Peyer's patch (tissue), 4 donors: ENCODE measurements around the gene VMA21. TPM values are rescaled to one million over a fixed set of nuclear protein-coding genes. Genes with fewer than 3 reads are reported as not detected.

ENCODE experiments used
- DNase-seq, 3 donors: peaks; one replicate each; pipeline ENCODE4 v3.0.0-alpha.2; 2017 to 2019
- H3K27ac ChIP-seq, 4 donors: fragments of 200-600 bp; sonication (generic); one replicate each; pipeline ENCODE4 v1.5.1; 2016 to 2019
- H3K27me3 ChIP-seq, 2 donors: fragments of 200-600 bp; sonication (generic); one replicate each; pipeline ENCODE4 v1.5.1; 2019
- H3K36me3 ChIP-seq, 3 donors: fragments of 200-600 bp; sonication (generic); one replicate each; pipeline ENCODE4 v1.5.1; 2016 to 2019
- H3K4me1 ChIP-seq, 4 donors: fragments of 200-600 bp; sonication (generic); one replicate each; pipeline ENCODE4 v1.5.1; 2016 to 2019
- H3K4me3 ChIP-seq, 4 donors: fragments of 200-600 bp; sonication (generic); 1 replicate in 3 of 4; 2 replicates in 1 of 4; pipeline ENCODE4 v1.5.1; 2016 to 2019; ENCODE audit warnings: mild to moderate bottlenecking in 1 of 4
- H3K9me3 ChIP-seq, 4 donors: fragments of 200-600 bp; sonication (generic); one replicate each; pipeline ENCODE4 v1.5.1; 2016 to 2019; ENCODE audit warnings: mild to moderate bottlenecking in 1 of 4
- POLR2A ChIP-seq, 2 donors: fragments of 450-650 bp; IDR thresholded peaks; one replicate each; pipeline ENCODE4 v1.5.1; 2017; ENCODE audit warnings: antibody characterized with exemption in 2 of 2, mild to moderate bottlenecking in 2 of 2, moderate library complexity in 2 of 2
- total RNA-seq, 4 donors: library from RNA; depleted of rRNA; stranded (reverse); fragments of >200 nt; gene quantifications; one replicate each; pipeline ENCODE4 v1.1.0, GENCODE V29; 2016
- TF ChIP-seq, protein P1 (sequence below), 6 experiments: fragments of 450-650 bp in 4 of 6; fragments of 200-600 bp in 2 of 6; sonication (generic) in 1 of 6; IDR thresholded peaks; one replicate each; pipeline ENCODE4 v1.5.1; 2017 to 2019; ENCODE audit warnings: antibody characterized with exemption in 6 of 6, mild to moderate bottlenecking in 3 of 6, moderate library complexity in 1 of 6

Gene VMA21
- total RNA-seq, 4 donors from 2014 or later: 7.2 to 19.0 (median 13.6) TPM

DNA sequence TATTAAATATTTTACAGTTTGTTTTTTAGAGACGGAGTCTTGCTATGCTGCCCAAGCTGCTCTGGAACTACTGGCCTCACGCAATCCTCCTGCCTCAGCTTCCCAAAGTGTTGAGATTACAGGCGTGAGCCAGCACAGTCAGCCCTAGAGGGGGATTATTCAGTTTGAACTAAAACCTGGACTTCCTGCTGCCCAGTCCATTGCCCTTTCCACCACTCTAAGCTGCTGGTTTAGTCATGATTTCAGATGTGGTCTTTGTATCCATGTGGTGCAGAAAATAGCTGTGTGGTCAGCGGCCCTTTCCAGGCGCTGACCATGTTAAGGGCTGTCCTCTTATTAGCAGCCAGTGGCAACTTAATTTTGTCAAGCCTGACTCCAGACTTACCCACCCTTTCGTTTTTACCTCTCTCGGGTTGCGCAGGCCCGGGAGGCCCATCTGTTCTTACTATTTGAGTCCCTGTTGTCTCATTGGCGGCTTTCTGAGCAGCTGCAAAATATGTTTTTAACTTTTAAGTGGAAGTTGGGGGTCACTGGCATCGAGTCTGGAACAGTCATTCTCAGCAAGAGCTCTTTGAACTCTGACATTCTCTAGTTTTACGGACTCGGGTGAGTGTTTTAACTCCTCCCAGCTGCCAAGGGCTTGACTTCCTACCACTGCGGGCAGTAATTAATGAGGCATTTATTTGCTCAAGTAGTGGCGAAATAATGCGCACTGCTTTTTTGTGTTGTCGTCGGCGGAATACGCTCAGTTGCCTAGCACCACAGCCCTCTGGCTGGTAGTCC, 773 bp upstream of the VMA21 start:
- Histone ChIP-seq H3K36me3 (no peaks in the 10 kb centered on the region), H3K4me1 (peaks cover 0 to 7% (median 0%) of the 10 kb centered on the region in 4 donors), H3K27me3 (no peaks in the 10 kb centered on the region), H3K4me3 (peak overlapping the region; percentile 61 to 85 (median 70)), H3K27ac (peak overlapping the region; percentile 87 to 96 (median 93)), H3K9me3 (no peaks in the 10 kb centered on the region)
- TF ChIP-seq, protein P1, sequence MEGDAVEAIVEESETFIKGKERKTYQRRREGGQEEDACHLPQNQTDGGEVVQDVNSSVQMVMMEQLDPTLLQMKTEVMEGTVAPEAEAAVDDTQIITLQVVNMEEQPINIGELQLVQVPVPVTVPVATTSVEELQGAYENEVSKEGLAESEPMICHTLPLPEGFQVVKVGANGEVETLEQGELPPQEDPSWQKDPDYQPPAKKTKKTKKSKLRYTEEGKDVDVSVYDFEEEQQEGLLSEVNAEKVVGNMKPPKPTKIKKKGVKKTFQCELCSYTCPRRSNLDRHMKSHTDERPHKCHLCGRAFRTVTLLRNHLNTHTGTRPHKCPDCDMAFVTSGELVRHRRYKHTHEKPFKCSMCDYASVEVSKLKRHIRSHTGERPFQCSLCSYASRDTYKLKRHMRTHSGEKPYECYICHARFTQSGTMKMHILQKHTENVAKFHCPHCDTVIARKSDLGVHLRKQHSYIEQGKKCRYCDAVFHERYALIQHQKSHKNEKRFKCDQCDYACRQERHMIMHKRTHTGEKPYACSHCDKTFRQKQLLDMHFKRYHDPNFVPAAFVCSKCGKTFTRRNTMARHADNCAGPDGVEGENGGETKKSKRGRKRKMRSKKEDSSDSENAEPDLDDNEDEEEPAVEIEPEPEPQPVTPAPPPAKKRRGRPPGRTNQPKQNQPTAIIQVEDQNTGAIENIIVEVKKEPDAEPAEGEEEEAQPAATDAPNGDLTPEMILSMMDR (IDR thresholded peaks at IDR 0.05): no peak
- no peak for TF ChIP-seq POLR2A (IDR thresholded peaks at IDR 0.05)
- peak in 2 of 3 donors; percentile 45 to 54 for DNase-seq

DNA sequence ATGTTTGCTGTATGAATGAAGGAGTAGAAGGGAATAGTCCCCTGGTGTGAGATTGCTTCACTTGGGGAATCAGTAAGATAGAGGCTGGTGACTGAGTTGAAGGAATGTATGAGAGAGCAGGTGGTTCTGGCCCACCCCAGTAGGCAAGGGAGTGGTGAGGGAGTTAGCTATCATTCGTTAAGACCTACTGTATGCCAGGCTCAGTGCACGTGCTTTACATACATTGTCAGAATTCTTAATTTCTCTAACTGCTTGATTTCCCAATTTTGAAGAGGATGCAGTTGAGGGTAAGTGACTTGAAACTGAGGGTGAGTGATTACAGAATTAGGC, 700 bp downstream of the VMA21 start:
- DNase-seq: no peak
- no peak for TF ChIP-seq POLR2A (IDR thresholded peaks at IDR 0.05)
- TF ChIP-seq, protein P1 (IDR thresholded peaks at IDR 0.05): no peak
- peak overlapping the region; percentile 61 to 85 (median 70) for H3K4me3 ChIP-seq
- H3K27ac ChIP-seq: peak overlapping the region; percentile 87 to 96 (median 93)
- no peaks in the 10 kb centered on the region for H3K27me3 ChIP-seq
- peaks cover 0 to 7% (median 0%) of the 10 kb centered on the region in 4 donors for H3K4me1 ChIP-seq
- no peaks in the 10 kb centered on the region for H3K9me3 ChIP-seq
- no peaks in the 10 kb centered on the region for H3K36me3 ChIP-seq

DNA sequence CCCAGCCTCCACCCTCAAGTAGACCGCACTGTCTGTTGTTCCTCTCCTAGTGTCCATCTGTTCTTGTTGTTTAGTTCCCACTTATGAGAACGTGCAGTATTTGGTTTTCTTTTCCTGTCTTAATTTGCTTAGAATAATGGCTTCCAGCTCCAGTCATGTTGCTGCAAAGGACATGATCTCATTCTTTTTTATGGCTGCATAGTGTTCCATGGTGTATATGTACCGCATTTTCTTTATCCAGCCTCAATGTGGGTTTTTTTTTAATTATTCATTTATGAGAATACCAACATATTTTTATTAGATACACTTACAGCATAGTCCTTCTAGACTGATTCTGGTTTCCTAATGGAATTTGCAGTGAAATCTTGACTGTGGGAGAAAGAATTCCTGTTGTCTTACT, 1.3 kb downstream of the VMA21 start:
- TF ChIP-seq POLR2A (IDR thresholded peaks at IDR 0.05): no peak
- TF ChIP-seq, protein P1 (IDR thresholded peaks at IDR 0.05): no peak
- Histone ChIP-seq H3K27ac (no peak overlapping the region), H3K4me3 (peak overlapping the region in 1 of 4 donors; percentile 85), H3K9me3 (no peaks in the 10 kb centered on the region), H3K27me3 (no peaks in the 10 kb centered on the region), H3K4me1 (peaks cover 0 to 7% (median 0%) of the 10 kb centered on the region in 4 donors), H3K36me3 (no peaks in the 10 kb centered on the region)
- DNase-seq: no peak

DNA sequence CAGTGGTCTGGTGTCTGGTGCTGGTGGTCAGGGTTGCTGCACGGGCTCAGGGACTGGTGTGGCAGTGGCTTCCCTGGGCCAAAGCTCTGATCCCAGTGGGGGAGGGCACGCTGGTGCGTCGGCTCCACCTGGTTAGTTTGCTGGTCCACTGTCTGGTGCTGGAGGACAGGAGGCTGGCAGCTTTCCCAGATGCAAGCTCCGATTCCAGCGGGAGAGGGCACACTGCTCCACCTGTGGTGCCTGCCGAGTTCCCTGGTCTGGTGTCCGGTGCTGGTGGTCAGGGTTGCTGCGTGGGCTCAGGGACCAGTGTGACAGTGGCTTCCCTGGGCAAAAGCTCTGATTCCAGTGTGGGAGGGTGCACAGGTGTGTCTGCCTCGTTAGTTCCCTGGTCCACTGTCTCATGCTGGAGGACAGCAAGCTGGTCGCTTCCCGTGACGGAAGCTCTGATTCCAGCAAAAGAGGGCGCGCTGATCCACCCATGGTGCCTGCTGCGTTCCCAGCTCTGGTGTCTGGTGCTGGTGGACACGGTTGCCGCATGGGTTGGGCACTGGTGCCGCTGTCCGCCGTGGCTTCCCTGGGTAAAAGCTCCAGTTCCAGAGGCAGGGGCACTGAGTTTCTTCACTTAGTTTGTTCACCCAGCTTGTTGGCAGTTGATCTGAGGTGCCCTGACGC, 5.8 kb downstream of the VMA21 start:
- Histone ChIP-seq H3K4me1 (peaks cover 0 to 7% (median 0%) of the 10 kb centered on the region in 4 donors), H3K9me3 (no peaks in the 10 kb centered on the region), H3K36me3 (no peaks in the 10 kb centered on the region), H3K27ac (no peak overlapping the region), H3K27me3 (no peaks in the 10 kb centered on the region), H3K4me3 (no peak overlapping the region)
- no peak for DNase-seq
- TF ChIP-seq, protein P1 (IDR thresholded peaks at IDR 0.05): no peak
- TF ChIP-seq POLR2A (IDR thresholded peaks at IDR 0.05): no peak

DNA sequence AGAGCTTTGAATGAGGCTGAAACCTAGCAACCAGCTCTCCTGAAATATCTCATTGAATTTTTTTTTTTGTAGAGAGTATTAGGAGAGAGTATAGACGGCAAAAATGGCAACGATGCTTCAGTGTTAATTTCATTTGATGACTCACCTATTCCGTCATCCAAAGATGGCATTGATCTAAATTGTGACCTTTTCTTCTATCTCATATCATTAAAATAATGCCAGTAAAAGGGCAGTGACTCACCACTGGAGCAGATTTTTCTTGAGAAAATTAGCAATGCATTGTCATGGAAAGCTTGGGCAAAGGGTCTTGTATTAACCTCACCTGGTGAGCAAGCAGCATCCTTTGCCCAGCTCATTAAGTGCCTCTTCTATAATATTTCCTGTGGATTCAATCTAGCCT, 19.6 kb downstream of the VMA21 start:
- no peaks in the 10 kb centered on the region for H3K27me3 ChIP-seq
- no peaks in the 10 kb centered on the region for H3K4me1 ChIP-seq
- H3K4me3 ChIP-seq: no peak overlapping the region
- H3K27ac ChIP-seq: no peak overlapping the region
- no peak for DNase-seq
- H3K36me3 ChIP-seq: no peaks in the 10 kb centered on the region
- H3K9me3 ChIP-seq: no peaks in the 10 kb centered on the region
- TF ChIP-seq POLR2A (IDR thresholded peaks at IDR 0.05): no peak
- TF ChIP-seq, protein P1 (IDR thresholded peaks at IDR 0.05): no peak
